K562 (cell line): ENCODE measurements around the gene CTSW. TPM values are rescaled to one million over a fixed set of nuclear protein-coding genes. Genes with fewer than 3 reads are reported as not detected.
A peak's percentile ranks its signal among the peaks of the same experiment; 100 is the strongest.

Source experiments
- ASH1L ChIP-seq: fragments of 450-650 bp; IDR thresholded peaks from 2 replicates; pipeline ENCODE4 v1.6.1; 2018; ENCODE audit warnings: borderline replicate concordance, mild to moderate bottlenecking, low read depth; ENCODE audit not compliant: partially characterized antibody
- DIDO1 ChIP-seq: fragments of 450-650 bp; IDR thresholded peaks from 2 replicates; pipeline ENCODE4 v1.6.1; 2016; ENCODE audit warnings: low read depth, missing biosample characterization, missing genetic modification characterization
- EZH2 ChIP-seq: IDR thresholded peaks from 2 replicates; pipeline ENCODE4 v1.6.1; 2012; ENCODE audit warnings: low read depth, mild to moderate bottlenecking, inconsistent platforms, low read length, borderline replicate concordance
- GABPB1 ChIP-seq: sonication (generic); formaldehyde crosslinking; IDR thresholded peaks from 2 replicates; pipeline ENCODE4 v1.8.0; 2022; ENCODE audit warnings: mild to moderate bottlenecking, missing genetic modification reagents
- HDGF ChIP-seq: fragments of 450-650 bp; IDR thresholded peaks from 2 replicates; pipeline ENCODE4 v1.6.1; 2016
- RBM14 ChIP-seq: fragments of 200-400 bp; formaldehyde crosslinking; IDR thresholded peaks from 2 replicates; pipeline ENCODE4 v1.6.1; 2018; ENCODE audit warnings: low read depth, mild to moderate bottlenecking, low read length, moderate library complexity, borderline replicate concordance; ENCODE audit not compliant: insufficient read depth
- SUPT5H ChIP-seq: fragments of 450-650 bp; IDR thresholded peaks from 2 replicates; pipeline ENCODE4 v1.6.1; 2016
- THRAP3 ChIP-seq: fragments of 450-650 bp; IDR thresholded peaks from 2 replicates; pipeline ENCODE4 v1.6.1; 2016; ENCODE audit warnings: mild to moderate bottlenecking, inconsistent platforms, borderline replicate concordance
- ZNF583 ChIP-seq: fragments of 250-450 bp; sonication (Bioruptor Pico); IDR thresholded peaks from 2 replicates; pipeline ENCODE4 v1.4.0; 2020
- ZNF740 ChIP-seq, 3 experiments: fragments of 200-800 bp in 1 of 3; sonication (Bioruptor generic) in 1 of 3; sonication (generic) in 1 of 3; formaldehyde crosslinking in 1 of 3; IDR thresholded peaks; 2 replicates each; pipeline versions ENCODE4 v1.6.1 to v1.8.0; 2016 to 2022; ENCODE audit warnings: mild to moderate bottlenecking in 2 of 3, missing compliant biosample characterization in 2 of 3, missing genetic modification characterization in 2 of 3, missing genetic modification reagents in 1 of 3
- ZZZ3 ChIP-seq: fragments of 450-650 bp; IDR thresholded peaks from 2 replicates; pipeline ENCODE4 v1.6.1; 2016; ENCODE audit warnings: antibody characterized with exemption, mild to moderate bottlenecking, moderate library complexity
- polyA plus RNA-seq, 8 experiments: library from polyadenylated mRNA; depleted of rRNA in 4 of 8; stranded (reverse) in 5 of 8; unstranded in 3 of 8; fragments of >200 nt; fragmentation: Nextera tagmentation in 2 of 8; fragmentation: Illumina TruSeq in 1 of 8; extraction: Ambion mirVana in 2 of 8; extraction: Trizol in 1 of 8; gene quantifications; 2 replicates each; pipeline versions ENCODE4 v1.2.1 to v1.2.3, GENCODE V29; 2011 to 2014; ENCODE audit warnings: inconsistent platforms in 1 of 8, missing spikeins in 1 of 8
- total RNA-seq, 7 experiments: library from RNA; depleted of rRNA in 6 of 7; stranded (reverse); fragments of >200 nt in 6 of 7; fragmentation: Illumina TruSeq in 2 of 7; extraction: Trizol in 2 of 7; gene quantifications; 2 replicates each; pipeline versions ENCODE4 v1.2.1 to v1.2.3, GENCODE V29; 2011 to 2021; ENCODE audit warnings: low replicate concordance in 1 of 7
- TF ChIP-seq, protein P1 (sequence below): fragments of 250-450 bp; sonication (Bioruptor Pico); IDR thresholded peaks from 2 replicates; pipeline ENCODE4 v1.4.0; 2020
- TF ChIP-seq, protein P2 (sequence below): fragments of 450-650 bp; formaldehyde crosslinking; IDR thresholded peaks from 2 replicates; pipeline ENCODE4 v1.4.0; 2020; ENCODE audit warnings: mild to moderate bottlenecking, moderate library complexity

CTSW gene
- total and polyA plus RNA-seq, 9 of the 15 experiments (the other 6 are each of a cell fraction or from before 2014, with no cell fraction given): 0.04 TPM; not detected in 8

DNA sequence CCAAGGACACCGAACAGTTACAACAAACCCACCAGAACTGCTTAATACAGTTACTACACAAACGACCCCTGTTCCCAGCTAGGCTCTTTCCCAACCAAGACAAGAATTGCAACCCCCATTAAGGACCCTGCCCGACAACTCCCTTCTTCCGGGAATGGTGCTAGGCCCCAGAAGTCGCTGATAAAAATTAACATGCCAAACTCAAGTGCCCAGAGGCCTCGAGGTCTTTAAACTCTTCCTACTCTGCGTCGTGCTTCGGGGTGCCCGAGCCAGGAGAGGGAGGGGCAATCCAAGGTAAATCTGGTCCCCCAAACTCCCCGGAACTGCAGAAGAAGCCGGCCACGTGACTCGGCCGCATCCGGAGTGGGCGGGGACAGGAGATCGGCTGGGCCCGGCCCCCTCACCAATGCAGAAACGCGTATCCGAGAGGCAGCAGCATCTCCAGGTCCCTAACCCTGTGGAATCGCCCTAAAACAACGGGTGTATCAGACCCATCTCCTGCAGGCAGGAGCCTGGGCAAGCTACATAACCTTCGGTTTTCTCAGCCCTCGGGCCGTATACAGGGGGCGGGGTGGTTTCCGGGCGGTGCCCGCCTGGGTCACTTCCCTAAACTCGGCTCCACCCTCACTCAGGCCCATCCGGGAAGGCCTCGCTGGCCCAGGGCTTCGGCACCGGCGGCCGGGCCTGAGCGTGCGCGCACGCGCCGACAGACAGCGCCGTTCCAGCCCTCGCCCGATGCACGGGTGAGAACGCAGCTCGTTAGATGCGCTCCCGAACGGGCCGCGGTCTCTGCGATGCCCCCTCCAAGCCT is 22.7 kb upstream of the CTSW start (continued):
- TF ChIP-seq ASH1L (peak; percentile 39), ZZZ3 (no peak), GABPB1 (peak; percentile 75; the same call in 1 of the 2 replicates), EZH2 (no peak), DIDO1 (tag) (no peak), ZNF583 (no peak), THRAP3 (no peak), HDGF (no peak), RBM14 (no peak), SUPT5H (peak; percentile 60), ZNF740 (CRISPR knock-in tag; IDR thresholded peaks at IDR 0.05) (no peak), ZNF740 (tag; IDR thresholded peaks at IDR 0.05) (no peak)
- TF ChIP-seq, protein P1, sequence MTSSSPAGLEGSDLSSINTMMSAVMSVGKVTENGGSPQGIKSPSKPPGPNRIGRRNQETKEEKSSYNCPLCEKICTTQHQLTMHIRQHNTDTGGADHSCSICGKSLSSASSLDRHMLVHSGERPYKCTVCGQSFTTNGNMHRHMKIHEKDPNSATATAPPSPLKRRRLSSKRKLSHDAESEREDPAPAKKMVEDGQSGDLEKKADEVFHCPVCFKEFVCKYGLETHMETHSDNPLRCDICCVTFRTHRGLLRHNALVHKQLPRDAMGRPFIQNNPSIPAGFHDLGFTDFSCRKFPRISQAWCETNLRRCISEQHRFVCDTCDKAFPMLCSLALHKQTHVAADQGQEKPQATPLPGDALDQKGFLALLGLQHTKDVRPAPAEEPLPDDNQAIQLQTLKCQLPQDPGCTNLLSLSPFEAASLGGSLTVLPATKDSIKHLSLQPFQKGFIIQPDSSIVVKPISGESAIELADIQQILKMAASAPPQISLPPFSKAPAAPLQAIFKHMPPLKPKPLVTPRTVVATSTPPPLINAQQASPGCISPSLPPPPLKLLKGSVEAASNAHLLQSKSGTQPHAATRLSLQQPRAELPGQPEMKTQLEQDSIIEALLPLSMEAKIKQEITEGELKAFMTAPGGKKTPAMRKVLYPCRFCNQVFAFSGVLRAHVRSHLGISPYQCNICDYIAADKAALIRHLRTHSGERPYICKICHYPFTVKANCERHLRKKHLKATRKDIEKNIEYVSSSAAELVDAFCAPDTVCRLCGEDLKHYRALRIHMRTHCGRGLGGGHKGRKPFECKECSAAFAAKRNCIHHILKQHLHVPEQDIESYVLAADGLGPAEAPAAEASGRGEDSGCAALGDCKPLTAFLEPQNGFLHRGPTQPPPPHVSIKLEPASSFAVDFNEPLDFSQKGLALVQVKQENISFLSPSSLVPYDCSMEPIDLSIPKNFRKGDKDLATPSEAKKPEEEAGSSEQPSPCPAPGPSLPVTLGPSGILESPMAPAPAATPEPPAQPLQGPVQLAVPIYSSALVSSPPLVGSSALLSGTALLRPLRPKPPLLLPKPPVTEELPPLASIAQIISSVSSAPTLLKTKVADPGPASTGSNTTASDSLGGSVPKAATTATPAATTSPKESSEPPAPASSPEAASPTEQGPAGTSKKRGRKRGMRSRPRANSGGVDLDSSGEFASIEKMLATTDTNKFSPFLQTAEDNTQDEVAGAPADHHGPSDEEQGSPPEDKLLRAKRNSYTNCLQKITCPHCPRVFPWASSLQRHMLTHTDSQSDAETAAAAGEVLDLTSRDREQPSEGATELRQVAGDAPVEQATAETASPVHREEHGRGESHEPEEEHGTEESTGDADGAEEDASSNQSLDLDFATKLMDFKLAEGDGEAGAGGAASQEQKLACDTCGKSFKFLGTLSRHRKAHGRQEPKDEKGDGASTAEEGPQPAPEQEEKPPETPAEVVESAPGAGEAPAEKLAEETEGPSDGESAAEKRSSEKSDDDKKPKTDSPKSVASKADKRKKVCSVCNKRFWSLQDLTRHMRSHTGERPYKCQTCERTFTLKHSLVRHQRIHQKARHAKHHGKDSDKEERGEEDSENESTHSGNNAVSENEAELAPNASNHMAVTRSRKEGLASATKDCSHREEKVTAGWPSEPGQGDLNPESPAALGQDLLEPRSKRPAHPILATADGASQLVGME (CRISPR knock-in tag): peak; percentile 34; the same call in 1 of the 2 replicates
- TF ChIP-seq, protein P2, sequence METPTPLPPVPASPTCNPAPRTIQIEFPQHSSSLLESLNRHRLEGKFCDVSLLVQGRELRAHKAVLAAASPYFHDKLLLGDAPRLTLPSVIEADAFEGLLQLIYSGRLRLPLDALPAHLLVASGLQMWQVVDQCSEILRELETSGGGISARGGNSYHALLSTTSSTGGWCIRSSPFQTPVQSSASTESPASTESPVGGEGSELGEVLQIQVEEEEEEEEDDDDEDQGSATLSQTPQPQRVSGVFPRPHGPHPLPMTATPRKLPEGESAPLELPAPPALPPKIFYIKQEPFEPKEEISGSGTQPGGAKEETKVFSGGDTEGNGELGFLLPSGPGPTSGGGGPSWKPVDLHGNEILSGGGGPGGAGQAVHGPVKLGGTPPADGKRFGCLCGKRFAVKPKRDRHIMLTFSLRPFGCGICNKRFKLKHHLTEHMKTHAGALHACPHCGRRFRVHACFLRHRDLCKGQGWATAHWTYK: peak; percentile 51; the same call in 1 of the 2 replicates
